GM13977 (cell line): Measurements from ENCODE around the gene SARDH.

Source experiments
- DNase-seq: peaks from one replicate; pipeline ENCODE4 v3.0.0; 2012; ENCODE audit warnings: low spot score
- CTCF ChIP-seq: IDR thresholded peaks from 2 replicates; pipeline ENCODE4 v1.5.1; 2012; ENCODE audit warnings: mild to moderate bottlenecking, control low read depth; ENCODE audit not compliant: insufficient read depth; ENCODE audit errors: extremely low read depth, missing control alignments
- in situ Hi-C: fragments of 300-500 bp; cut with MboI; formaldehyde crosslinking; loops from one replicate; pipeline ENCODE4 v1.12.0; 2022; ENCODE audit warnings: low sequenced_read_pairs, low pct_unique_long_range_greater_than_20kb, mixed read lengths, inconsistent platforms; ENCODE audit not compliant: unreplicated experiment

The SARDH gene

GRCh38 chr9:133654736-133655657 is 83.2 kb downstream of the SARDH start:
- no peak for DNase-seq
- no peak for TF ChIP-seq CTCF
- in situ Hi-C loops = no loop called here

- TF ChIP-seq CTCF = no peak
- no peak for DNase-seq
- in situ Hi-C loops = no loop called here
These were observed 84.5 kb downstream of the SARDH start for GRCh38 chr9:133653638-133654037.

- no peak for TF ChIP-seq CTCF
- DNase-seq = no peak
- in situ Hi-C loops = no loop called here
These were observed 88.1 kb downstream of the SARDH start for GRCh38 chr9:133650026-133650425.

GRCh38 chr9:133649194-133649593 is 89.0 kb downstream of the SARDH start:
- in situ Hi-C loops = no loop called here
- no peak for TF ChIP-seq CTCF
- DNase-seq = no peak

GRCh38 chr9:133647765-133648469 is 90.2 kb downstream of the SARDH start:
- DNase-seq = no peak
- TF ChIP-seq CTCF = no peak
- in situ Hi-C loops = no loop called here

GRCh38 chr9:133647148-133647547 is 91.0 kb downstream of the SARDH start:
- TF ChIP-seq CTCF = no peak
- in situ Hi-C loops = no loop called here

More at GRCh38 chr9:133647148-133647547, 91.0 kb downstream of the SARDH start:
- no peak for DNase-seq
